ENCODE data around the gene LAYN.
A peak's percentile ranks its signal among the peaks of the same experiment; 100 is the strongest.

LAYN gene, protein sequence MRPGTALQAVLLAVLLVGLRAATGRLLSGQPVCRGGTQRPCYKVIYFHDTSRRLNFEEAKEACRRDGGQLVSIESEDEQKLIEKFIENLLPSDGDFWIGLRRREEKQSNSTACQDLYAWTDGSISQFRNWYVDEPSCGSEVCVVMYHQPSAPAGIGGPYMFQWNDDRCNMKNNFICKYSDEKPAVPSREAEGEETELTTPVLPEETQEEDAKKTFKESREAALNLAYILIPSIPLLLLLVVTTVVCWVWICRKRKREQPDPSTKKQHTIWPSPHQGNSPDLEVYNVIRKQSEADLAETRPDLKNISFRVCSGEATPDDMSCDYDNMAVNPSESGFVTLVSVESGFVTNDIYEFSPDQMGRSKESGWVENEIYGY

DNA sequence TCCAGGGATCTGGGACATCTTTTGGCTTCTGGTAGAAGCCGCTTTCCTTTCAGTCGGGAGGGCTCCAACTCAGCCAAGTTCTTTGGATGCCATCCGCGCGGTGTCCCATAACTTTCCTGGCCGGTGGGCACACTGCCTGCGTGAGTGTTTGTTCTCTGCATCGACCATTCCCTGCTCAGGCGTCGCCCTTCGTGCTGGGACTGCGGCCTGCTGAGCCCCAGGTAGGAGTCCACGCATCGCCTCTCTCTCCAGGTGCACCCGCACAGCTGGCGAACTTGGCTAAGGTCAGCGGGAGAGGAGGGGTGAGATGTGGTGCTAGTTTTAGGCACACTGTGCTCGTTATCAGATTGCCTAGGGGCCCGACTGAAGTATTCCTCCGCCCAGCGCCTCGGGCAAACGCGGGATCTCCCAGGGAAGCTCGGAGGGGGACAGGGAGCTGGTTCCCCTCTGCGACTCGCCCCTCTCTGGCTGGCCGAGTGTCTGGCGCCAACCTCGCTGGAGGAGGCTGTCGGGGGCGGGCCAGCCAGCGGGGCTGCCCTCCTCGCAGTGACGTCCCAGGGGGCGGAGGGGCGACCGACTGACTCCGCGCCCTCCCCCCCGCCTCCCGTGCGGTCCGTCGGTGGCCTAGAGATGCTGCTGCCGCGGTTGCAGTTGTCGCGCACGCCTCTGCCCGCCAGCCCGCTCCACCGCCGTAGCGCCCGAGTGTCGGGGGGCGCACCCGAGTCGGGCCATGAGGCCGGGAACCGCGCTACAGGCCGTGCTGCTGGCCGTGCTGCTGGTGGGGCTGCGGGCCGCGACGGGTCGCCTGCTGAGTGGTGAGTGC lies at the start of gene LAYN:
TSS of gene LAYN (plus strand) at position 607 of the 823 bp plus-strand sequence. CDS start at position 731, 124 bp downstream.
- DNase-seq (ENCODE audit: insufficient read length, low spot score) (peak; percentile 87), FAIRE-seq (peak; percentile 100)

DNA sequence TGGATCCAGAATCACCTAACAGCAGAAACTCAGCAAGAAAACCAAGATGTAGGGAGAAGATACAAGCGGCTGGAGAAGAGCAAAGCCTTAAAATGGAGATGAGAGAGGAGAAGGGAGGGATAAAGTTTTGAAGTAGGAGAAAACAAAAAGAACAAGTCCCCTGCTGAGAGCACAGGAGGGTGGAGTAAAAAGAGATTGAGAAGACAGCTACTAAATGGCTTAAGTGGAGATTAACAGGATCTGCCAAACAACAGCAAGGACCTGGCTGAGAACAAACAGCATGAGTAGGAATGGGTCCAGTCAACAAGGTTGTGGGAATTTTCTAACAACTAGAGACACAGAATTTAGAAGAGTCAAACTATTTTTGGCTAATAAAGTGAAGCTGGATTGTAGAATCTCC lies 46.5 kb upstream of the LAYN start:
- FAIRE-seq, result no peak
- no peak for DNase-seq (ENCODE audit: insufficient read length, low spot score)

DNA sequence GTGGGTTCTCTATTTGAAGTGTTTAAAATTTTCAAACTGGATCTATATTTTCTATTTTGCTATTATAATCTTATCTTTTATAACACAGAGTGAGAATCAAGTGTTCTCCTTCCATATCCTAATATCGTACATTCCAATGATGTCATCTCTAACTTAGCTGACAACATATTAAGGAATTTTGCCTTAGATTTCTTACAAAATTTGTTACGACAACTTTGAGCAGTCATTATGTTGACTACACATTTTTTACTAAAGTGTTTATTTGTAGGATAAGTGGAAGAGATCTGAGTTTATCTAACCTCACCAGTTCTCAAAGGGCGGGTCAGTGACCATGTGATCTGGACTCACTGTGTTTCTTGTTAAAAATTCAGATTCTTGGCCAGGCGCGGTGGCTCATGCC lies 41.0 kb upstream of the LAYN start:
- peak; percentile 60 for FAIRE-seq
- DNase-seq (ENCODE audit: insufficient read length, low spot score), result no peak

DNA sequence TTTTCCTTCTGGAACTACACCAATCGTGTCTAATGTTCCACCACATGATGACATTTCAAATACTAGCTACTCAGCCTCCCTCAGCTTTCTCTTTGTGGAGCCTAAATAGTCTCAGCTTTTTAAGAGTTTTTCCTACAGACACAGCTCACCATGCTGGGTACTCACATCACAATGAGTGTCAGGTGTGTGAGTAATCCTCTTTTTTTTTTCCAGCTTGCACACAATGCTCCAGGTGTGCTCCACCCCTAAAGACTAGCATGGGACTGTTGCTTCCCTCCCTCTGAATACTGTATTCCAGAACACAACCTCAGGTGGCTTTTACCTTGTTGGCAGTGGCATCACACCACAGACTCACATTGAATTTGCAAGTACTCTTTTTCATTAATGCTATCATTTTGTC lies 40.0 kb upstream of the LAYN start:
- FAIRE-seq (no peak), DNase-seq (ENCODE audit: insufficient read length, low spot score) (no peak)

DNA sequence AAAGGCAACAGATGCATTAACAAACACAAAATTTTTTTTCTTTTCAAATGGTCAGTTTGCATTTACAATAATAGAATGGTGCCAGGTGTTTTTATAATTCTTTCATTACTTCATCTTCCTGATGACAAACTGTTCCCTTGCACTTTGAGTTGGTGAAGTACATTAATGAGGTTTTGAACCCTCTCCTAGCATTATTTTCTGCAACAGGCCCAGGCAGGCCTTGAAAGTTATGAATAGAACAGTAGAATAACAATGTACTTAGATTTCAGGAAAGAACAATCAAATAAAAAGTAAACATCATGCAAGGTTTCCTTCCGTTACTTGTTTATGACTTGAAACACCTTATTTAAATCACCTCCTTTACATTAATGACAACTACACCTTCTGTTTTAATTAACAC lies 37.9 kb upstream of the LAYN start:
- no peak for DNase-seq (ENCODE audit: insufficient read length, low spot score)
- FAIRE-seq, result peak; percentile 20

DNA sequence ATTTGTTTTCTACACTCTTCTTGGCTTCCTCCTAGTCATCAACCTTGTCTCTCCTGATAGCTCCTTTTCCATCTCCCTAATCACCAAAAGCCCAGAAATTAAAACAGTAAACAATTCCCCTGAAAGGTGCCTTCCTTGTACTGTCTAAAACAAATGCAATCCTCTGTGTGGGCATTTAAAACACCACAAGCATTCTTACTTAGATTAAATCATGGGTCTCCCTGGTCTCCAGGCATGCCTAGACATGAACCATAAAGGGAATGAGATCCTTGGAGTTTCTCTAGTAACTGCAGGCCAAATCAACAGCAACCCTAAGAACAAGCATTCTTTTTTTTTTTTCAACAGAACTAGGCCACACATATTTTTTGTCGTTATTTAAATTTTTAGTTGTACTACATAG lies 30.2 kb upstream of the LAYN start:
- peak; percentile 79 for FAIRE-seq
- DNase-seq (ENCODE audit: insufficient read length, low spot score), result peak; percentile 73

DNA sequence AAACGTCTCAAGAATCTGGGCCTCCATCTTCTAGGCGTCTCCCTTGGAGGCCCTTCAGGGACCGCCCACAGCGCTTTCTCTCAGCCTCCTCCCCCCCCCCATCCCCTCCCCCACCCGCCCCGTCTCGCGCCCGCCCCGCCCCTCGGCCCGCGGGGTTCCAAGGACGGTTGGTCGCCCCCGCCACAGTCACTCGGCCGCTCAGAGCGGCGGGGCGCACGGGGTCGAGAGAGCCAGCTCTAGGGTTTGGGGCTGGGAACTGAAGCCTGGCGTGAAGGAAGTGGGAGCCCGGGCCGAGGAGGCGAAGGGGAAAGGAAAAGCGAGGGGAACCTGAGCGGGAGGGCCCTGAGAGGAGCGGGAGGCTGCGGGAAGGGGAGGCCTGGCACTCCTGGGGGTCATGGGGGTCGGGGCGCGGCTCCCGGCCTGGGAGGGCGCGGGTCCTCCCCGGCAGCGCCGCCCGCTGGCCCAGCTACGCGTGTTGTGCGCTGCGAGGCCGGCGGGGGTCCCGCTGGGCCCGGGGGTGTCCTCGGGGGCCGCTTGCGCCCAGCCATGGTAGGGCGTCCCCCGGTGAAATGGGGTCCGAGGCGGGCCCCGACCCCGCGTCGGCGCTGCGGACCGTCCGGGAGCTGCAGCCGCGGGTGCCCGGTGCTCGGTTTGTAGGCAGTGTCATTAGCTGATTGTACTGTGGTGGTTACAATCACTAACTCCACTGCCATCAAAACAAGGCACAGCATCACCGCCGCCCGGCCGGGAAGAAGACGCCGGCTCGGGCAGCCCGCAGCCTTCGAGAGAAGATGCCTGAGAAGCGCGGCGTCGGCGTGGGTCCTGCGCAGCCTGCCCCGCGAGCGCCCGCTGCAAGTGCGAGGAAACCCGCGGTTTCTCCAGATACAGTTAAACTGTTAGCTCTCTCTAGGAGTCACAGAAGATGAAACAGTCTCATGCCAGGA lies 28.0 kb upstream of the LAYN start, which contains the start of gene BTG4:
TSS of gene BTG4 (minus strand) at position 91 of the 944 bp plus-strand sequence. CDS start 13,610 bp downstream, outside the sequence.
- no peak for DNase-seq (ENCODE audit: insufficient read length, low spot score)
- no peak for FAIRE-seq

DNA sequence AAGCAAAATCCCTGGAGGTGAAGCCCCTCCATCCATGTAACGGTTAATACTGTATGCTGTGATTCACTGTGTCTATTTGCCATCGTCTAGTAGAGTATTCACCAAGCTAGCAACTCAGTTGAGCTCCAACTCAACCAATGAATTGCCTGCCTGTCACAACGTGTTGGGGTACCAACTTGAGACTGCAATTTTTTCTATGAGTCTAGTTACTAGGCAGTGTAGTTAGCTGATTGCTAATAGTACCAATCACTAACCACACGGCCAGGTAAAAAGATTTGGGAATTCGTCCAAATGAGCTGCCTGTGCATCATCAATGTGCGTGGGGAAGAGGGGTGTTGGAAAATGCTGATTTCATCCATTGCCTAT lies 27.3 kb upstream of the LAYN start:
- peak; percentile 83 for FAIRE-seq
- no peak for DNase-seq (ENCODE audit: insufficient read length, low spot score)

DNA sequence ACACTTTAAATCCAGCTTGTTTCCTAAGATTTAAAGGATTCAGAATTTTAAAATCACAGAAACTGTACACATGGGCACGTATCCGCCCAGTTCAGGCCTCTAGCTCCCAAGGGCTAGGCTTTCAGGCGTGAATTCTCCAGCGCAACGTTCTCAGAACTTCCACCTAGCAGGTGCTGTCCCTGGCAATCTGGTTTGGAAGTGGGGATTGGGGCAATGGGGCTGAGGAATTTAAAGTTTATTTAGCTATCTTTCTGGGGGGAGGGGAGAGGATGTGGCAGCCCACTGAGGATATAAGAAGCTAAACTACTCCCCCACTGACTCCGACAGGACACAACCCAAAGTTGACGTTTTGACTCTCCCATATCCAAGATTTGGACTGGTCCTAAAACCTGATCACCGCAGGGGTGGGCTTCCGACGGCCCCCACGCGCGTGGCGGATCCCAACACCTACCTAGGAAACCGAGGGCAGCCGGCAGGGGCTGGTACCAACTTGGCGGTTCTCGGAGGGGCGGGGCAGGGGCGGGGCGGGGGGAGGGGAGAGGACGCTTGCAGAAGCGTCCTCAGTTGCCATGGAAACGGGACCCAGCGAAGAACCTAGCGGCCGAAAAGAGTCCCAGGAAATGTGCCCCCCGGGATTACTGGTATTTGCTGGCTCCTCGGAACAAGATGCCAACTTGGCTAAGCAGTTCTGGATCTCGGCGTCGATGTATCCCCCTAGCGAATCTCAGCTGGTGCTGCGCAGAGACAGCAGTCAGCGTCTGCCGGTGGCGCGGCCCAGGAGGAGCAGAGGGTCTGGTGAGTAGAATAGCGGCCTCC lies 26.1 kb upstream of the LAYN start, which contains the start of gene HOATZ:
TSS of gene HOATZ (plus strand) at position 563 of the 816 bp plus-strand sequence. CDS start at position 570, 7 bp downstream.
- FAIRE-seq, result peak; percentile 59

DNA sequence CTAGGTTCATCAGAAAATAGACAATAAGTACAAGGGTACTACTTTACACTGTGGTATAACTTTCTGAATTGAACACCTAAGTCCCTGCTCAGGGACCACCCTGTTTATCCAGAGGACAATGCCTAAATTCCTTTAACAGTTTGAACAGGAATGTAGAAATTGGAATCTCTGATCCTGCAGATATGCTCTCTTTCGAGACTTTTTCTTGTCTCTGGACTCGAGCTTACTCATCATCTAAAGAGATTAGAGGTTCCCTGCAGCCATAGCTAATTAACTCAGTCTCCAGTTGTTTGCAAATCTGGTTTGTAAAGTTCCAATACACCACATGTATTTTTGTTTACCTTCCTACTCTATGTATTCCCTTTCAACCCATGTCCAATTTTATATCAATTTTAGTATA lies 24.9 kb upstream of the LAYN start:
- peak; percentile 36 for FAIRE-seq
- DNase-seq (ENCODE audit: insufficient read length, low spot score), result no peak

More for the DNA sequence above, 26.1 kb upstream of the LAYN start, which contains the start of gene HOATZ:
- DNase-seq (ENCODE audit: insufficient read length, low spot score), result no peak

DNA sequence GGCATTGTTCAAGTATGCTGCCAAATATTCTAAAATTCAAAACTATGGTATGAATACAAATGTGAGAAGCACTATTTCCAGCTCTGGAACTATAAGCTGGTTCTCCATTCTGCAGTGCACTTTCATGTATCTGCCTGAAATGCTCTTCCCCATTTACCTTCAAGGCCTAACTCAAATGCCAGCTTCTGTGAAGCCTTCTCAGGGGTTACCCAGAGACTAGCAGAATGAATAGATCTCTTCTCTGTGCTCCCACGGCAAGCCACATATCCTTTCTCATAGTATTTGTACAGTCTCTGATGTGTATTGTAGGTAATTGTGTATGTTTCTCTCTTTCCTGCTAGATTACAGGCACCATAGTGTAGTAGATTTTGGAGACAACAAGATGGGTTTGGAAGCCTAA lies 21.9 kb upstream of the LAYN start:
- DNase-seq (ENCODE audit: insufficient read length, low spot score), result no peak
- FAIRE-seq, result peak; percentile 49

DNA sequence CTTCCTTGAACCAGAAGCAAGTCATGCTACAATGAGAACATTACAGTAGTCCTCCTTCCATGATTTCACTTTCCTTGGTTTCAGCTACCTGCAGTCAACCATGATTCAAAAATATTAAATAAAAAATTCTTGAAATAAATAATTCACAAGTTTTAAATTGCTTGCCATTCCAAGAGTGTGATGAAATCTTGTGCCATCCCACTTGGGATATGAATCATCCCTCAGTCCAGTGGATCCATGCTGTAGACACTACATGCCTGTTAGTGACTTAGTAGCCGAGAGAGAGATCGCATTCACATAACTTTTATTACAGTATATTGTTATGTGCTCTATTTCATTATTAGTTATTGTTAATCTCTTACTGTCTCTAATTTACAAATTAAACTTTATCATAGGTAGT lies 20.0 kb upstream of the LAYN start:
- FAIRE-seq, result peak; percentile 97
- no peak for DNase-seq (ENCODE audit: insufficient read length, low spot score)

DNA sequence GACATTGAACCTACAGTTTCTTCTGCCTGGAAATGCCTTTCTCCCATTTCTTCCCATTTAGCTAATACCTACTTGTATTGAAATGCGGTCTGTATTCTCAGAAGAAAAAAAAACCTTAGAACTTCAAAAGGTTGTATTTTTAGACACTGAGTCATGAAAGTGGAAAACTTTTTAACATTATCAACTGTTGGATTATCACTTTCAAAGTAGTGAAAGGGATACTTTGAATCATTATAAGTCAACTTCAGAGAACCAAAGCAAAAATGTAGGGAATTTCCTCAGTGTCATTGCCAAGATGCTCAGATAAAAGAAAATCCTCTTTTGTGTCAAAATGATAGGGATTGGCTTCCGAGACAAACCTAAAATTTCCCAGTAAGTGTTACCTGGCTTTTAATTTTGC lies 19.4 kb upstream of the LAYN start:
- FAIRE-seq (peak; percentile 44), DNase-seq (ENCODE audit: insufficient read length, low spot score) (no peak)

DNA sequence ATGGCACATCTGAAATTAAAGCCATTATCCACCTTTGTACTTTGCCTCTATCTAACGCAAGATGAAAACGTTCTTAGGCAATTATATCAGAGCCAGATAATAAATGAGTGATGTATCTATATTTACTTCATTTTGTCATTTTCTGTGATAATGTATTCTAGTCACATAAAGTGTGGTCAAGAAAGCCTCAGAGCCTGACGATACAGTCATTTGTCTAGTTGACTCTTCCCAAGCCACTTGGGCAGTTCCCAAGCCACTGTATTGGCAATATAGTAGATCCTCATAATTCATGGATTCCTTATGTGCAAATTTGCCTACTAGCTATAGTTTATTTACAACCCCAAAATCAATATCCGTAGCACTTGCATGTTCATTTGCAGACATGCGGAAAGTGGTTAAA lies 18.1 kb upstream of the LAYN start:
- DNase-seq (ENCODE audit: insufficient read length, low spot score) (no peak), FAIRE-seq (peak; percentile 13)

DNA sequence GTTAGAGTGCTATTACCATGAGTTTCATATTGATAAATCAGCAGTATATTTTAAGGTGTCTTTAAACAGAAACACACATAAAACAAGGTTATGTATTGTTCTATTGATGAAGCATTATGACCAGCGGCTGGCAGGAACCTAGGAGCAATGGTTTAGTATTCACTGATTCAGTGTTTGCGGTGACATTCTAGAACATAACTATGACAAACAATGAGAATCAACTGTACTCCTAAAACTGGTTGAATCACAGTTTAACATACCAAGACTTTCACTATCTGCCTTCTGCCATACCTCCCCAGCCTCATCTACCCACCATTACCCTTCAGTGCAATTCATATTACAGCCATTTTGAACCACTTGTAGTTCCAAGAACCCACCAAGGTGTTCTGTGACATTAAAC lies 17.2 kb upstream of the LAYN start:
- FAIRE-seq (peak; percentile 74), DNase-seq (ENCODE audit: insufficient read length, low spot score) (no peak)

DNA sequence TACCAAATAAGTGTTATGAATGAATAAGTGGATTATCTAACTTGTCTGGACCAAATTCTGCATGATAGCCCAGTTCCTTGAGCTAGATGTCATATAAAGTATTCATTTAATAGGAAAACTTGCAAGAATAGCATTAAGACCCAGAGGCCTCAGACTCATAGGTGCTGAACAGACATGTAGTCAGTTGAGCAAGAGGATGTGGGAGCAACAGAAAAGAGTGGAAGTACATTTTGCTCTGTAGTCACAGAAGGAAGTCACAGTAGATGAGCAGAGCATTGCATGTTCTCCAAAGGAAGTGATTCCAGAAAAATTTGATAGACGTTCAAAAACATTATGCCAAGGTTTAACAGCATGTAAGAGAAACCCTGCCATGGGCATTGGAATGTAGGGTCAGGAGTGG lies 16.5 kb upstream of the LAYN start:
- FAIRE-seq (peak; percentile 20), DNase-seq (ENCODE audit: insufficient read length, low spot score) (no peak)

DNA sequence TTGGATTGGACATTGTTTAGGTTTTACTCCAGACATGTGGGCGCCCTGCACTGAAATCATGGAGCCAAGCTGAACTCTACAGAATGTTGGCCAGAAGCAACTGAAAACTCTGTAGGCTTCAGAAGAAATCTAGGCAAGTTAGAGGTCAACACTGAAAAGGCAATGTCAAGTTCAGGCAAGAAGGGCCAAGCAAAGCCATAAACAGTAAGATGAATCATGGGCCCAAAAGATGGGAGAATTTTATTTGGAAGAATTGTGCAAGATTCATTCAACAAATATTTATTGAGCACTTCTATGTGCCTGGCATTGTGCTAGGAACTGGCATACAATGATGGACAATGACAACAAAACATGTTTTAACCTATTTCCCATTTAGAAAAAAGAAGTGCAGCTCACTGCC lies 15.1 kb upstream of the LAYN start:
- FAIRE-seq (no peak), DNase-seq (ENCODE audit: insufficient read length, low spot score) (no peak)

DNA sequence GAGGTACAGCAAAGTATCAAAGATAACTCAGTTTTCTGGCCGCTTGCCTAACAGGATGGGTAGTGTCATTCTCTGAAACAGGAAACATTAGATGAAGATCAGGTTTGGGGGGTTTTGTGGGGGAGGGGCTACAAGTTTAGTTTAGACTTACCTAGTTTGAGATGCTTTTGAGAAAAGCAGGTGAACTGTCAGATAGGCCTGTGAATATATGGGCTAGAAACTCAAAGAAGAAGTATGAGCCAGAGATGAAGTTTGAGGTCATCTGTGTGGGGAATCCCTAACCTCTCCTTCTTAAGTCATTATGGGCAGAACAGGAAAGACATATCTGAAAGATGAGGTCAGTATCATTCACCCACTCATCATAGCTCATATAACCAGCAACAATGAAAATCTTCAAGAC lies 14.0 kb upstream of the LAYN start:
- DNase-seq (ENCODE audit: insufficient read length, low spot score), result peak; percentile 87
- FAIRE-seq, result peak; percentile 96

DNA sequence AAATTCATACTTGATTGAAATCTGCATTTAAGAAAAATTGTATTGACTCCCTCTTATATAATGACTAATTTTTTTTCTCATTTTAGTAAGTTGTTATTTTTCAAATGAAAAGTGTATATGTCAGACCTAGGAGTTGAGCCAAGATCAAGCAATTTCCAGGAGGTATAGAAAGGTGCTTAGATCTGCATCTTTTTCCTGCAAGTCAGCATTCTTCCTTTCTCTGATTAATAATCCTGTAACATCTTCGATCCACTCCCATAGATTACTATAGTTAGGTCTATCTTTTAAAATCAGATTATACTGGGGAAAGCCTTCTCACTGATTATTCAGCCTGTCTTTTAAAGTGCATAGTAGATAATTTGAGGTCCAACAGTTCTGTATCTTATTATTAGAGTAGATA lies 13.2 kb upstream of the LAYN start:
- DNase-seq (ENCODE audit: insufficient read length, low spot score) (no peak), FAIRE-seq (no peak)

DNA sequence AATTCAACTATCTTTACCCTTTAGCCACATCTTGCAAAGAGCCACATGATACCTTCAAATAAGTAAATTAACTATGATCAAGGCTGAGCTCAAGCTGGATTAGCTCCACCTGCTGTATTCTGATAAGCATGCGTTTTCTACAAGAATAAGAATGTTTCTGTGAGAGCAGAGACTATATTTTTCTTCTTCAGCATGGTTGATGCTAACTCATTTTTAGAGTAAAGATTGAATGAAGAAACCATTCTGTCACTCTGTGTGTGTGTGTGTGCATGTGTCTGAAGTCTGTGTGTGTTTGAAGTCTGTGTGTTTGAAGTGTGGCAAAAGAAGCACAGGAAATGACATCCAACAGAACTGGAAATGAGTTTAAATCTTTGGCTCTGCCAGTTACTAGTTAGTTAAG lies 12.0 kb upstream of the LAYN start:
- DNase-seq (ENCODE audit: insufficient read length, low spot score) (no peak), FAIRE-seq (peak; percentile 93)

Measured in HTR-8/SVneo (cell line).